WERI-Rb-1 (cell line): ENCODE measurements around the gene DNM3.

ENCODE experiments used
- DNase-seq: peaks from one replicate; pipeline ENCODE4 v3.0.0-alpha.2; 2020
- H3K27ac ChIP-seq: fragments of 250-450 bp; sonication (Bioruptor Pico); 2 replicates; pipeline ENCODE4 v1.5.1; 2020; ENCODE audit warnings: mild to moderate bottlenecking, moderate library complexity
- H3K27me3 ChIP-seq: fragments of 250-450 bp; sonication (Bioruptor Pico); 2 replicates; pipeline ENCODE4 v1.5.1; 2021; ENCODE audit warnings: mild to moderate bottlenecking, low read depth, moderate library complexity; ENCODE audit not compliant: insufficient read depth, severe bottlenecking
- H3K36me3 ChIP-seq: fragments of 250-450 bp; sonication (Bioruptor Pico); 2 replicates; pipeline ENCODE4 v1.5.1; 2020; ENCODE audit warnings: mild to moderate bottlenecking, moderate library complexity
- H3K4me3 ChIP-seq: 2 replicates; pipeline ENCODE4 v1.5.1; 2011; ENCODE audit warnings: low read depth, mild to moderate bottlenecking, control low read depth, low read length
- H3K9me3 ChIP-seq: fragments of 250-450 bp; sonication (Bioruptor Pico); 2 replicates; pipeline ENCODE4 v1.5.1; 2021; ENCODE audit warnings: mild to moderate bottlenecking, moderate library complexity; ENCODE audit not compliant: severe bottlenecking
- TF ChIP-seq, protein P1 (sequence below): IDR thresholded peaks from 2 replicates; pipeline ENCODE4 v1.5.1; 2011; ENCODE audit warnings: low read depth, mild to moderate bottlenecking, control low read depth, inconsistent platforms, low read length

The DNM3 gene

DNA sequence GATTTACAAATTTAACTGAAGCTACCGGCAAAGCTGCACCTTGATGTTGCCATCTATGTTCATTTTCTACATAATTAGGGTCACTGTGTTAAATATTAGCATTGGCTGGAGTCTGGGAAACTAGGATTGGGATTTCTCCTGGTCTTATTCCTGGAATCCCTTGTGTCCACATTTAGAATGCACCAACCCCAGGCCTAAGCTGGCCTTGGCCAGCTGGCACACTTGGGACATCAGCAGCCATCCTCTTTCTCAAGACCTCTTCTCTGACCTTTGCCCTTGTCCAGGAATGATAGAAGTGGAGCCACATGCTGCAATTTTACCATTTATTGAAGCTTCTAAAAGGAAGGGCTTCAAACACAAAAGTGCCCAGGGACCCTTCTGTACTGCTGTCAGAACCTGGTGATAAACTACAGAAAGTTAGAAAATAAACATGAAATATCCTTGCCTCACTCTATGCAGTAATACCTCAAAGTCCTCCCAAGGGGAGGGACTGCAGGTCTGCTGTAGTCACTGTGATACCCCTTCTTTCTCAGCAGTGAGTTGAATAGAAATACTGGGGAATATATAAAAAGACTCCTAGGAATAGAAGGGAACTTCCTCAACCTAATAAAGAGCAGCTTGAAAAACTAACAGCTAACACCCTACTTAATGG is 616.3 kb downstream of the DNM3 start:
- H3K36me3 ChIP-seq, result no peaks in the 10 kb centered on the region
- no peak overlapping the region for H3K4me3 ChIP-seq
- peaks cover 77% of the 10 kb centered on the region for H3K27me3 ChIP-seq
- no peak for DNase-seq
- TF ChIP-seq, protein P1, sequence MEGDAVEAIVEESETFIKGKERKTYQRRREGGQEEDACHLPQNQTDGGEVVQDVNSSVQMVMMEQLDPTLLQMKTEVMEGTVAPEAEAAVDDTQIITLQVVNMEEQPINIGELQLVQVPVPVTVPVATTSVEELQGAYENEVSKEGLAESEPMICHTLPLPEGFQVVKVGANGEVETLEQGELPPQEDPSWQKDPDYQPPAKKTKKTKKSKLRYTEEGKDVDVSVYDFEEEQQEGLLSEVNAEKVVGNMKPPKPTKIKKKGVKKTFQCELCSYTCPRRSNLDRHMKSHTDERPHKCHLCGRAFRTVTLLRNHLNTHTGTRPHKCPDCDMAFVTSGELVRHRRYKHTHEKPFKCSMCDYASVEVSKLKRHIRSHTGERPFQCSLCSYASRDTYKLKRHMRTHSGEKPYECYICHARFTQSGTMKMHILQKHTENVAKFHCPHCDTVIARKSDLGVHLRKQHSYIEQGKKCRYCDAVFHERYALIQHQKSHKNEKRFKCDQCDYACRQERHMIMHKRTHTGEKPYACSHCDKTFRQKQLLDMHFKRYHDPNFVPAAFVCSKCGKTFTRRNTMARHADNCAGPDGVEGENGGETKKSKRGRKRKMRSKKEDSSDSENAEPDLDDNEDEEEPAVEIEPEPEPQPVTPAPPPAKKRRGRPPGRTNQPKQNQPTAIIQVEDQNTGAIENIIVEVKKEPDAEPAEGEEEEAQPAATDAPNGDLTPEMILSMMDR, result no peak
- no peak overlapping the region for H3K27ac ChIP-seq
- H3K9me3 ChIP-seq, result no peaks in the 10 kb centered on the region

DNA sequence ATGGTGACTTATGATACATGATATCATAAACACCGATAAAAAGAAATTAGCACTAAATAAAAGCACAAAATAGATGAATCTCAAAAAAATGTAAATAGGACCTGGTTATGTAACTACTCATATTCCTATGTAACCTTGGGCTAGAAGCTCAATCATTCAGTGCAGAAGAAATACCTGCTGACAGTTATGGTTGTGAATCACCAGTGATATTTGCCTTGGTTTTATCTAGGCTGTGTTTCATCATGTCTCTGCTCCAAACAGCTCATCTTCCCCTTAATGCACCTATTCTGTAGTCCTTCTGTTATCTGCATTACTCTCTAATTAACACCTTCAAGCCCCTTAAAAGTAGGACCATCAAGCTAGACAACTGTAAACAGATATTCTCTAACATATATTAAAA is 618.9 kb downstream of the DNM3 start:
- TF ChIP-seq, protein P1, result no peak
- no peak for DNase-seq
- H3K27me3 ChIP-seq, result peaks cover 66% of the 10 kb centered on the region

DNA sequence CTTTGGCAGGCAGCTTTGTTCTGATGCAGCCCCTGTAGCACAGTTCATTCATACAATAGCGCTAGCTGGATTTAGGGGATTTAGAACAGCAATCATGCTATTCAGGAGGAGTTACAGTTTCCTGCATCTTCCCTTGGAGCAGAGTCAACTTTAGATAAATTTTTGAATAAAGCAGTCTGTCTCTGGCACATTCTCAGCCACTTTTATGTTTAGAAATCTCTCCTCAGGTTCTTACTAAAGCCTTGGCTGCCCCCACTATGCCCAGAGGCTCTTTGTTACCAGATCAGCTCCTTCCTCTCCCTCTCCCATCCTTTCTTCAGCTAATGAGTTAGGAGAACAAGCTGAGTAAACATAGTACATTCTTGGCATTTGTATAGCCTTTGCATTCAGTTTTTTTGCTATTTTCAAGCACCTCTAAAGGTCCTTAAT is 619.6 kb downstream of the DNM3 start:
- H3K9me3 ChIP-seq, result no peaks in the 10 kb centered on the region
- no peak overlapping the region for H3K27ac ChIP-seq
- no peak overlapping the region for H3K4me3 ChIP-seq
- TF ChIP-seq, protein P1, result no peak
- no peaks in the 10 kb centered on the region for H3K36me3 ChIP-seq
- H3K27me3 ChIP-seq, result peaks cover 59% of the 10 kb centered on the region
- no peak for DNase-seq

More for the DNA sequence above, 618.9 kb downstream of the DNM3 start:
- H3K4me3 ChIP-seq, result no peak overlapping the region
- H3K36me3 ChIP-seq, result no peaks in the 10 kb centered on the region
- no peak overlapping the region for H3K27ac ChIP-seq
- no peaks in the 10 kb centered on the region for H3K9me3 ChIP-seq
